K562 (cell line): ENCODE data around the gene PTTG1IP. TPM values are rescaled to one million over a fixed set of nuclear protein-coding genes. Genes with fewer than 3 reads are reported as not detected.
A peak's percentile ranks its signal among the peaks of the same experiment; 100 is the strongest.

Experiments
- ARID4B ChIP-seq: sonication (generic); formaldehyde crosslinking; IDR thresholded peaks from 2 replicates; pipeline ENCODE4 v1.8.0; 2022; ENCODE audit warnings: mild to moderate bottlenecking, missing genetic modification reagents
- BCLAF1 ChIP-seq, 2 experiments: fragments of 450-650 bp in 1 of 2; IDR thresholded peaks; 2 replicates each; pipeline ENCODE4 v1.6.1; 2011 to 2017; ENCODE audit warnings: low read depth in 2 of 2, antibody characterized with exemption in 1 of 2, borderline replicate concordance in 1 of 2, low read length in 1 of 2, mild to moderate bottlenecking in 1 of 2, mixed read lengths in 1 of 2; ENCODE audit not compliant: control insufficient read depth in 1 of 2
- FOXA3 ChIP-seq, 2 experiments: fragments of 450-650 bp in 1 of 2; sonication (generic) in 1 of 2; formaldehyde crosslinking; IDR thresholded peaks in 1 of 2; conservative IDR thresholded peaks in 1 of 2; 2 replicates each; pipeline versions ENCODE4 v1.4.0 to v1.8.0; 2020 to 2022; ENCODE audit warnings: mild to moderate bottlenecking in 2 of 2, missing genetic modification reagents in 1 of 2
- FOXJ2 ChIP-seq: fragments of 200-800 bp; sonication (Bioruptor generic); IDR thresholded peaks from 2 replicates; pipeline ENCODE4 v1.6.1; 2016; ENCODE audit warnings: missing genetic modification characterization, missing compliant biosample characterization
- MCM5 ChIP-seq: fragments of 450-650 bp; IDR thresholded peaks from 2 replicates; pipeline ENCODE4 v1.6.1; 2016; ENCODE audit warnings: low read depth
- MYNN ChIP-seq, 2 experiments: sonication (generic); formaldehyde crosslinking in 1 of 2; IDR thresholded peaks; 2 replicates each; pipeline versions ENCODE4 v1.5.0 to v1.6.1; 2016 to 2020; ENCODE audit warnings: antibody characterized with exemption in 1 of 2, missing genetic modification reagents in 1 of 2
- RBM14 ChIP-seq: fragments of 200-400 bp; formaldehyde crosslinking; IDR thresholded peaks from 2 replicates; pipeline ENCODE4 v1.6.1; 2018; ENCODE audit warnings: low read depth, mild to moderate bottlenecking, low read length, moderate library complexity, borderline replicate concordance; ENCODE audit not compliant: insufficient read depth
- SMAD4 ChIP-seq: fragments of 250-450 bp; sonication (Bioruptor Pico); conservative IDR thresholded peaks from 2 replicates; pipeline ENCODE4 v1.8.0; 2021; ENCODE audit warnings: inconsistent platforms, mild to moderate bottlenecking, moderate library complexity
- TAF1 ChIP-seq: IDR thresholded peaks from 2 replicates; pipeline ENCODE4 v1.6.1; 2011; ENCODE audit warnings: mild to moderate bottlenecking, low read length, moderate library complexity; ENCODE audit not compliant: insufficient read depth, control insufficient read depth, severe bottlenecking; ENCODE audit errors: extremely low read depth
- ZNF143 ChIP-seq: sonication (generic); formaldehyde crosslinking; IDR thresholded peaks from 2 replicates; pipeline ENCODE4 v1.9.0; 2022; ENCODE audit warnings: mild to moderate bottlenecking, missing genetic modification reagents
- ZNF253 ChIP-seq: fragments of 250-450 bp; sonication (Bioruptor Pico); conservative IDR thresholded peaks from 2 replicates; pipeline ENCODE4 v1.6.1; 2021; ENCODE audit warnings: mild to moderate bottlenecking
- ZSCAN32 ChIP-seq: fragments of 450-650 bp; formaldehyde crosslinking; IDR thresholded peaks from 2 replicates; pipeline ENCODE4 v1.4.0; 2020; ENCODE audit warnings: mild to moderate bottlenecking, moderate library complexity
- polyA plus RNA-seq, 8 experiments: library from polyadenylated mRNA; depleted of rRNA in 4 of 8; stranded (reverse) in 5 of 8; unstranded in 3 of 8; fragments of >200 nt; fragmentation: Nextera tagmentation in 2 of 8; fragmentation: Illumina TruSeq in 1 of 8; extraction: Ambion mirVana in 2 of 8; extraction: Trizol in 1 of 8; gene quantifications; 2 replicates each; pipeline versions ENCODE4 v1.2.1 to v1.2.3, GENCODE V29; 2011 to 2014; ENCODE audit warnings: inconsistent platforms in 1 of 8, missing spikeins in 1 of 8
- total RNA-seq, 7 experiments: library from RNA; depleted of rRNA in 6 of 7; stranded (reverse); fragments of >200 nt in 6 of 7; fragmentation: Illumina TruSeq in 2 of 7; extraction: Trizol in 2 of 7; gene quantifications; 2 replicates each; pipeline versions ENCODE4 v1.2.1 to v1.2.3, GENCODE V29; 2011 to 2021; ENCODE audit warnings: low replicate concordance in 1 of 7

The PTTG1IP gene
- total and polyA plus RNA-seq, 9 of the 15 experiments (the other 6 are each of a cell fraction or from before 2014, with no cell fraction given), result 5.0 to 99.3 (median 82.4) TPM

DNA sequence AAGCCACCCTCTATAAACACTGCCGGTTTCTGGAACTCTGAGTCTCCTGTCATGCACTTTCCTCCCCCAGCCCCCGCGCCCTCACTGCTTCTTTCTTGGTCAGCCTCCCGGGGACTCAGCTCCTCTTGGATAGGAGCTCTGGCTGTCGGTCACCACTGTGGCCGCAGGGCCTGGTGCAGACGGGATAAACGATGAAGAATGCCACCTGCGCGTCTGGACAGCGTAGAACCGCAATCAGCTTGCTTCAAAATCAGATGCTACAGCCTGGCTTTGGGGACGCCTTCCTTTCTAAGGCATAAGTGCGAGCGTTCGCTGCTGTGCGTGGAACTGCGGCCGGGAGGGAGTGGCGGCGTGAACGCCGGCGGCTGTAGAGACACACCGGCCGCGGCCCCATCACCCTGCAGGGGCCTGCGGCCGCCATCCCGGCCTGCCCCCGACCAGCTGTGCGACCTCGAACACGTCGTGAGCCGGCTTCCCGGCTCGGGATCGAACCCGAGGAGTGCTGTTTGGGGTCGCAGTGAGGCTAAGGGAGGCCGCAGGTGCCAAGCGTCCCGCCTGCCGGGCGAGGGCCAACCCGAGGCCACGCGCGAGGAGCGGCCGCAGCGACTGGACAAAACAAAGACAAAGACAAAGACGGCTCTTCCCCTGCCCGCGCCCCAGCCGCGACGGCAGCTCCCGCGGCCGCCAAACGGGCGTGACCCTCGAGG, 688 bp downstream of the PTTG1IP start (continued):
- TF ChIP-seq ZNF253 (CRISPR knock-in tag) (no peak), RBM14 (no peak), BCLAF1 (IDR thresholded peaks at IDR 0.05; ENCODE audit: borderline replicate concordance in 1 of 2, control insufficient read depth in 1 of 2, low read depth in 2 of 2, low read length in 1 of 2) (no peak), FOXA3 (CRISPR knock-in tag; conservative IDR thresholded peaks at IDR 0.05 in 1 of 2, IDR thresholded peaks at IDR 0.05 in 1 of 2) (no peak), SMAD4 (peak; percentile 45; the same call in 1 of the 2 replicates), FOXJ2 (tag) (no peak), ZNF143 (CRISPR knock-in tag) (no peak), ARID4B (CRISPR knock-in tag) (no peak; the same call in none of the 2 replicates), MYNN (IDR thresholded peaks at IDR 0.05) (no peak), MYNN (CRISPR knock-in tag; IDR thresholded peaks at IDR 0.05) (no peak), TAF1 (no peak), ZSCAN32 (CRISPR knock-in tag) (no peak), MCM5 (no peak)
